Natural killer cell (primary cell): ENCODE results near the gene G3BP1. TPM values are rescaled to one million over a fixed set of nuclear protein-coding genes. Genes with fewer than 3 reads are reported as not detected.

Experiments used
- ATAC-seq, 3 donors: fragments of 150-1000 bp in 2 of 3; fragments of 200-7000 bp in 1 of 3; cut with Tn5 transposase; 1 replicate in 1 of 3; 2 replicates in 2 of 3; pipeline ENCODE4 v1.10.0; 2021; ENCODE audit warnings: mild to moderate bottlenecking in 2 of 3, moderate library complexity in 2 of 3
- DNase-seq, 2 donors: peaks; one replicate each; pipeline versions ENCODE4 v3.0.0 to v3.0.0-alpha.2; 2013 to 2021; ENCODE audit warnings: mixed read lengths in 1 of 2
- H3K27ac ChIP-seq: one replicate; pipeline ENCODE4 v1.5.1; 2013; ENCODE audit warnings: mild to moderate bottlenecking, low read length
- H3K27me3 ChIP-seq: one replicate; pipeline ENCODE4 v1.6.1; 2013; ENCODE audit warnings: low read length; ENCODE audit not compliant: control insufficient read depth, insufficient read depth
- H3K36me3 ChIP-seq: one replicate; pipeline ENCODE4 v1.6.1; 2013; ENCODE audit warnings: low read length; ENCODE audit not compliant: control insufficient read depth, insufficient read depth
- H3K4me1 ChIP-seq: one replicate; pipeline ENCODE4 v1.6.1; 2013; ENCODE audit warnings: low read length; ENCODE audit not compliant: control insufficient read depth, insufficient read depth
- H3K4me3 ChIP-seq: one replicate; pipeline ENCODE4 v1.5.1; 2013; ENCODE audit warnings: low read length
- H3K9me3 ChIP-seq: one replicate; pipeline ENCODE4 v1.6.1; 2013; ENCODE audit warnings: low read length; ENCODE audit not compliant: control insufficient read depth, insufficient read depth
- H3K27ac Mint-ChIP-seq, 2 donors: one replicate each; pipeline ENCODE4 v1.8.0; 2022; ENCODE audit warnings: mild to moderate bottlenecking in 2 of 2, mixed read lengths in 2 of 2, moderate library complexity in 1 of 2
- H3K27me3 Mint-ChIP-seq, 2 donors: one replicate each; pipeline ENCODE4 v1.8.0; 2022; ENCODE audit warnings: low read depth in 2 of 2, mixed read lengths in 2 of 2
- H3K36me3 Mint-ChIP-seq: one replicate; pipeline ENCODE4 v1.8.0; 2022; ENCODE audit warnings: mixed read lengths
- H3K4me1 Mint-ChIP-seq, 2 donors: one replicate each; pipeline ENCODE4 v1.8.0; 2022; ENCODE audit warnings: mixed read lengths in 2 of 2
- H3K4me3 Mint-ChIP-seq: one replicate; pipeline ENCODE4 v1.8.0; 2022; ENCODE audit warnings: mild to moderate bottlenecking, moderate library complexity, mixed read lengths
- H3K9me3 Mint-ChIP-seq, 2 donors: one replicate each; pipeline ENCODE4 v1.8.0; 2022; ENCODE audit warnings: mixed read lengths in 2 of 2
- CTCF ChIP-seq: fragments of 200-600 bp; IDR thresholded peaks from one replicate; pipeline ENCODE4 v1.8.0; 2022; ENCODE audit warnings: antibody characterized with exemption
- WGBS: methylation state at CpG from one replicate; pipeline ENCODE4 v1.1.7; 2013; ENCODE audit warnings: missing lambda C conversion rate; ENCODE audit not compliant: insufficient coverage; 5-methylcytosine and 5-hydroxymethylcytosine counted together
- intact Hi-C: fragments of 100-400 bp; cut with micrococcal nuclease; formaldehyde crosslinking; loops from one replicate; pipeline ENCODE4 v1.14.2; 2022
- total RNA-seq, 4 donors: library from RNA; stranded (reverse); fragments of 120-200 nt in 1 of 4; gene quantifications; one replicate each; pipeline versions ENCODE4 v1.2.3 to v1.2.4, GENCODE V29; 2013 to 2022

The G3BP1 gene
- total RNA-seq, 3 donors from 2014 or later (not counting 1 experiment from before 2014, with no cell fraction given): 94.9 to 127 (median 121) TPM

- H3K27ac Mint-ChIP-seq: no peak overlapping the region
Observed at GRCh38 chr5:151770383-151771258, 1.1 kb upstream of the G3BP1 start.

GRCh38 chr5:151772029-151772845 lies 483 bp downstream of the G3BP1 start:
- Mint-ChIP-seq H3K36me3 (no peaks in the 10 kb centered on the region), H3K27me3 (no peaks in the 10 kb centered on the region), H3K27ac (no peak overlapping the region), H3K9me3 (no peaks in the 10 kb centered on the region), H3K4me1 (peaks cover 47 to 50% of the 10 kb centered on the region in 2 donors), H3K4me3 (peak overlapping the region; percentile 82)
- intact Hi-C loops: loop anchor here (10.0 kb wide), 2 partner anchors 517 to 1327 kb away; partner anchors contain the start of genes GM2A and RPS14
- H3K27me3 ChIP-seq: no peaks in the 10 kb centered on the region
- ATAC-seq (no peak), DNase-seq (peak in 1 of 2 donors; percentile 69)
- H3K9me3 ChIP-seq: no peaks in the 10 kb centered on the region
- peak overlapping the region; percentile 82 for H3K4me3 ChIP-seq
- peak overlapping the region; percentile 94 for H3K27ac ChIP-seq
- no peaks in the 10 kb centered on the region for H3K36me3 ChIP-seq
- TF ChIP-seq CTCF: no peak
- WGBS: under 1% methylated on average over 79 of the region's 87 CpGs
- H3K4me1 ChIP-seq: peaks cover 27% of the 10 kb centered on the region

More at GRCh38 chr5:151770383-151771258, 1.1 kb upstream of the G3BP1 start:
- no peak for TF ChIP-seq CTCF
- Mint-ChIP-seq H3K4me3 (no peak overlapping the region), H3K4me1 (peaks cover 31 to 35% of the 10 kb centered on the region in 2 donors), H3K27me3 (no peaks in the 10 kb centered on the region), H3K9me3 (no peaks in the 10 kb centered on the region), H3K36me3 (no peaks in the 10 kb centered on the region)
- WGBS: 8% methylated on average over 75 of the region's 75 CpGs
- H3K4me1 ChIP-seq: peaks cover 27% of the 10 kb centered on the region
- DNase-seq (no peak), ATAC-seq (peak; percentile 10 to 13 (median 11))
- H3K27ac ChIP-seq: peak overlapping the region; percentile 94
- no peaks in the 10 kb centered on the region for H3K36me3 ChIP-seq
- H3K9me3 ChIP-seq: no peaks in the 10 kb centered on the region
- peak overlapping the region; percentile 56 for H3K4me3 ChIP-seq
- no peaks in the 10 kb centered on the region for H3K27me3 ChIP-seq
- intact Hi-C loops: loop anchor here (1.0 to 10.0 kb wide), 6 partner anchors 12 to 1326 kb away; partner anchors contain the start of genes ATOX1, GM2A, RPS14 and SLC36A1

GRCh38 chr5:151772846-151773561 lies 1.2 kb downstream of the G3BP1 start:
- Histone ChIP-seq H3K9me3 (no peaks in the 10 kb centered on the region), H3K4me1 (peaks cover 27% of the 10 kb centered on the region), H3K36me3 (peaks cover 2% of the 10 kb centered on the region), H3K27ac (peak overlapping the region; percentile 82), H3K27me3 (no peaks in the 10 kb centered on the region), H3K4me3 (peak overlapping the region; percentile 82)
- intact Hi-C loops: loop anchor here (10.0 kb wide), 2 partner anchors 518 to 1328 kb away; partner anchors contain the start of genes GM2A and RPS14
- Mint-ChIP-seq H3K27me3 (no peaks in the 10 kb centered on the region), H3K27ac (no peak overlapping the region), H3K4me1 (peaks cover 54 to 57% of the 10 kb centered on the region in 2 donors), H3K36me3 (peaks cover 7% of the 10 kb centered on the region), H3K9me3 (no peaks in the 10 kb centered on the region), H3K4me3 (peak overlapping the region; percentile 82)
- WGBS: under 1% methylated on average over 18 of the region's 18 CpGs
- TF ChIP-seq CTCF: no peak
- no peak for ATAC-seq
- peak in 1 of 2 donors; percentile 54 for DNase-seq
